LoVo (cell line): ENCODE data around the gene TRAF3.
"Not testable (repeated sequence)": the region's sequence is repeated elsewhere in the genome, so short reads cannot be mapped to it uniquely, and the experiment has no call there.

ENCODE experiments used
- DNase-seq: peaks from one replicate; pipeline ENCODE4 v3.0.0-alpha.2; 2016; ENCODE audit warnings: low spot score

TRAF3 gene

GRCh38 chr14:102829016-102829548 is 51.8 kb downstream of the TRAF3 start:
- DNase-seq: no peak

GRCh38 chr14:102830474-102831045 is 53.3 kb downstream of the TRAF3 start:
- DNase-seq: no peak

GRCh38 chr14:102831163-102831804 is 54.0 kb downstream of the TRAF3 start:
- DNase-seq: no peak

- DNase-seq: no peak
Measured at GRCh38 chr14:102833341-102833740, 56.1 kb downstream of the TRAF3 start.

- DNase-seq: no peak
Measured at GRCh38 chr14:102833991-102834390, 56.7 kb downstream of the TRAF3 start.

GRCh38 chr14:102835959-102836358 is 58.7 kb downstream of the TRAF3 start:
- no peak for DNase-seq

GRCh38 chr14:102837120-102837519 is 59.9 kb downstream of the TRAF3 start:
- DNase-seq: not testable (repeated sequence)

GRCh38 chr14:102838501-102838900 is 61.3 kb downstream of the TRAF3 start:
- no peak for DNase-seq

- no peak for DNase-seq
Measured at GRCh38 chr14:102840115-102840514, 62.9 kb downstream of the TRAF3 start.

GRCh38 chr14:102840771-102841528 is 63.7 kb downstream of the TRAF3 start:
- no peak for DNase-seq

- DNase-seq: no peak
Measured at GRCh38 chr14:102848830-102849525, 71.7 kb downstream of the TRAF3 start.

- DNase-seq: peak; percentile 35
Measured at GRCh38 chr14:102849526-102850379, 72.5 kb downstream of the TRAF3 start.

- DNase-seq: no peak
Measured at GRCh38 chr14:102853648-102854047, 76.4 kb downstream of the TRAF3 start.

- DNase-seq: no peak
Measured at GRCh38 chr14:102854091-102854703, 76.9 kb downstream of the TRAF3 start.

- no peak for DNase-seq
Measured at GRCh38 chr14:102856179-102856578, 78.9 kb downstream of the TRAF3 start.

GRCh38 chr14:102857444-102857843 is 80.2 kb downstream of the TRAF3 start:
- no peak for DNase-seq

- no peak for DNase-seq
Measured at GRCh38 chr14:102859911-102860310, 82.7 kb downstream of the TRAF3 start.

- DNase-seq: no peak
Measured at GRCh38 chr14:102862154-102862773, 85.0 kb downstream of the TRAF3 start.

- no peak for DNase-seq
Measured at GRCh38 chr14:102863381-102863780, 86.1 kb downstream of the TRAF3 start.

- not testable (repeated sequence) for DNase-seq
Measured at GRCh38 chr14:102865916-102866315, 88.7 kb downstream of the TRAF3 start.
